Lung (tissue), 12 donors: ENCODE data around the gene TRIM6. TPM values are rescaled to one million over a fixed set of nuclear protein-coding genes. Genes with fewer than 3 reads are reported as not detected.
"Not testable (repeated sequence)": the region's sequence is repeated elsewhere in the genome, so short reads cannot be mapped to it uniquely, and the experiment has no call there.

Experiments
- ATAC-seq: fragments of 200-7000 bp; cut with Tn5 transposase; one replicate; pipeline ENCODE4 v1.9.1; 2020; ENCODE audit warnings: moderate number of reproducible peaks; ENCODE audit not compliant: insufficient read depth, low FRiP score
- DNase-seq, 3 donors: peaks; one replicate each; pipeline ENCODE4 v3.0.0-alpha.2; 2013 to 2017
- H3K27ac ChIP-seq, 2 donors: one replicate each; pipeline ENCODE4 v1.5.1; 2013; ENCODE audit warnings: mild to moderate bottlenecking in 2 of 2, moderate library complexity in 2 of 2, control low read depth in 1 of 2, inconsistent platforms in 1 of 2, low read depth in 1 of 2, low read length in 1 of 2
- H3K27me3 ChIP-seq, 3 donors: one replicate each; pipeline ENCODE4 v1.5.1; 2013; ENCODE audit warnings: low read length in 2 of 3; ENCODE audit not compliant: control insufficient read depth in 3 of 3, insufficient read depth in 3 of 3
- H3K36me3 ChIP-seq, 4 donors: one replicate each; pipeline ENCODE4 v1.5.1; 2013; ENCODE audit warnings: low read length in 4 of 4, mild to moderate bottlenecking in 1 of 4, moderate library complexity in 1 of 4; ENCODE audit not compliant: control insufficient read depth in 4 of 4, insufficient read depth in 4 of 4
- H3K4me1 ChIP-seq, 5 donors: one replicate each; pipeline ENCODE4 v1.5.1; 2013; ENCODE audit warnings: low read length in 5 of 5, mild to moderate bottlenecking in 2 of 5, moderate library complexity in 1 of 5; ENCODE audit not compliant: control insufficient read depth in 5 of 5, insufficient read depth in 5 of 5
- H3K4me3 ChIP-seq: one replicate; pipeline ENCODE4 v1.5.1; 2013; ENCODE audit warnings: mild to moderate bottlenecking, control low read depth, moderate library complexity
- H3K9ac ChIP-seq, 2 donors: one replicate each; pipeline ENCODE4 v1.5.1; 2013; ENCODE audit warnings: low read length in 2 of 2, control low read depth in 1 of 2; ENCODE audit not compliant: insufficient read depth in 1 of 2
- H3K9me3 ChIP-seq, 4 donors: one replicate each; pipeline ENCODE4 v1.5.1; 2013; ENCODE audit warnings: low read length in 3 of 4, mild to moderate bottlenecking in 1 of 4, moderate library complexity in 1 of 4; ENCODE audit not compliant: control insufficient read depth in 4 of 4, insufficient read depth in 3 of 4
- WGBS, 2 donors: extraction: QIAGEN DNeasy Blood & Tissue Kit; methylation state at CpG; one replicate each; pipeline ENCODE4 v1.1.7; 2013; 5-methylcytosine and 5-hydroxymethylcytosine counted together
- polyA plus RNA-seq, 2 donors: library from polyadenylated mRNA; stranded (reverse); fragments of 200-250 nt; gene quantifications; one replicate each; pipeline ENCODE4 v1.2.1, GENCODE V29; 2013
- total RNA-seq, 2 donors: library from RNA; depleted of rRNA in 1 of 2; stranded (reverse); fragments of >200 nt in 1 of 2; gene quantifications; one replicate each; pipeline ENCODE4 v1.2.1, GENCODE V29; 2014 to 2021
- TF ChIP-seq, protein P1 (sequence below): IDR thresholded peaks from 2 replicates; pipeline ENCODE4 v1.5.1; 2012; ENCODE audit warnings: mild to moderate bottlenecking; ENCODE audit errors: control extremely low read depth, extremely low read depth
- donor health status: control.
- donor health status: control.
- donor health status: Bipolar disorder and iron deficiency.
- donor health status: healthy.
- donor health status: DM: yes; HTN: yes; CAD: no.

The TRIM6 gene
- total and polyA plus RNA-seq, 4 donors: 2.1 to 4.2 (median 2.8) TPM

DNA sequence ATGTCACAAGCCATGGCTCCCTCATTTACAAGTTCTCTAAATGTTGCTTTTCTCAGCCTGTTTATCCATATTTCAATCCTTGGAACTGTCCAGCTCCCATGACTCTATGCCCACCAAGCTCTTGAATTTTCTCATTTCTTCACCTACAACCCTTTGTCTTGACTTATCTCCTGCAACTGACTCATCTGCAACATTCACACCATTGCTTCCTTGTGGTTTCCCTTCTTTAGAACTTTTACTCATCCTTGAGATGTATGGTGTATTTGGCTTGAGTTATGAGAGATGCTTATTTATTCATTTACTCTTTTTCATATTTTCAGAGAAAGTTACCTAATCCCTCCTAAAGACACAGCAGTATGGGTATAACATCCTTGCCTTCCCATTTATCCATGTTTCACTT, 47.1 kb downstream of the TRIM6 start:
- no peak for ATAC-seq
- Histone ChIP-seq H3K4me1 (no peaks in the 10 kb centered on the region), H3K27ac (no peak overlapping the region), H3K27me3 (no peaks in the 10 kb centered on the region), H3K9me3 (no peaks in the 10 kb centered on the region), H3K9ac (no peak overlapping the region), H3K36me3 (peaks cover 4 to 23% (median 16%) of the 10 kb centered on the region in 4 donors), H3K4me3 (no peak overlapping the region)
- TF ChIP-seq, protein P1, sequence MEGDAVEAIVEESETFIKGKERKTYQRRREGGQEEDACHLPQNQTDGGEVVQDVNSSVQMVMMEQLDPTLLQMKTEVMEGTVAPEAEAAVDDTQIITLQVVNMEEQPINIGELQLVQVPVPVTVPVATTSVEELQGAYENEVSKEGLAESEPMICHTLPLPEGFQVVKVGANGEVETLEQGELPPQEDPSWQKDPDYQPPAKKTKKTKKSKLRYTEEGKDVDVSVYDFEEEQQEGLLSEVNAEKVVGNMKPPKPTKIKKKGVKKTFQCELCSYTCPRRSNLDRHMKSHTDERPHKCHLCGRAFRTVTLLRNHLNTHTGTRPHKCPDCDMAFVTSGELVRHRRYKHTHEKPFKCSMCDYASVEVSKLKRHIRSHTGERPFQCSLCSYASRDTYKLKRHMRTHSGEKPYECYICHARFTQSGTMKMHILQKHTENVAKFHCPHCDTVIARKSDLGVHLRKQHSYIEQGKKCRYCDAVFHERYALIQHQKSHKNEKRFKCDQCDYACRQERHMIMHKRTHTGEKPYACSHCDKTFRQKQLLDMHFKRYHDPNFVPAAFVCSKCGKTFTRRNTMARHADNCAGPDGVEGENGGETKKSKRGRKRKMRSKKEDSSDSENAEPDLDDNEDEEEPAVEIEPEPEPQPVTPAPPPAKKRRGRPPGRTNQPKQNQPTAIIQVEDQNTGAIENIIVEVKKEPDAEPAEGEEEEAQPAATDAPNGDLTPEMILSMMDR: no peak
- DNase-seq: no peak

DNA sequence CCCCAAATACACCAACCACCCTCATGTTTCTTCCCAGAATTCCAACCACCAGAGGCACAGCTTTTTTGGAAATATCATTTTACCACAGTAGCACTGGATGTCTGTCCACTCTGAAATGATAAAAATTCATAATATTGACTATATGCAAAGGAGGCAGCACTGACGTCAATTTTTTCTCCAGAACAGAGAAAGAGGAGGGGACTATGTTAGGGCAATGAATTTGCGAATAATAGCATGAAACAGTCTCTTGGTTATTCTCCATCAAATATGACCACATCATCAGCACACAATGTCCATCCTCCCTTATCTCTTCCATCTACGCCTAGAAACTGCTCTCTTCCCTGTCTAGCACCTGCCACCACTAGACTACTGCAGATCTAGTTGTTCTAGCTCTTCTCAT, 49.7 kb downstream of the TRIM6 start:
- Histone ChIP-seq H3K4me3 (no peak overlapping the region), H3K4me1 (no peaks in the 10 kb centered on the region), H3K9ac (no peak overlapping the region), H3K36me3 (peaks cover 3 to 20% (median 14%) of the 10 kb centered on the region in 4 donors), H3K9me3 (no peaks in the 10 kb centered on the region), H3K27ac (no peak overlapping the region), H3K27me3 (no peaks in the 10 kb centered on the region)
- ATAC-seq: no peak
- TF ChIP-seq, protein P1: no peak
- 94 to 97% methylated on average over 3 of the region's 3 CpGs for WGBS, 2 donors
- DNase-seq: no peak

GRCh38 chr11:5655474-5655873, 59.0 kb downstream of the TRIM6 start:
- TF ChIP-seq, protein P1: no peak
- WGBS, 2 donors: 95 to 97% methylated on average over 4 of the region's 4 CpGs
- Histone ChIP-seq H3K27me3 (no peaks in the 10 kb centered on the region), H3K27ac (no peak overlapping the region), H3K36me3 (peaks cover 0 to 5% (median under 1%) of the 10 kb centered on the region in 4 donors), H3K4me1 (no peaks in the 10 kb centered on the region), H3K9me3 (peaks cover 0 to 3% (median 1%) of the 10 kb centered on the region in 4 donors), H3K9ac (no peak overlapping the region), H3K4me3 (no peak overlapping the region)
- no peak for ATAC-seq
- no peak for DNase-seq

GRCh38 chr11:5656956-5657355, 60.5 kb downstream of the TRIM6 start:
- not testable (repeated sequence) for H3K27ac ChIP-seq, H3K4me3 ChIP-seq, H3K9me3 ChIP-seq, H3K4me1 ChIP-seq, H3K36me3 ChIP-seq, H3K9ac ChIP-seq, ATAC-seq, DNase-seq, H3K27me3 ChIP-seq
- WGBS, 2 donors: 96% methylated on average over 2 of the region's 2 CpGs
